HT1080 (cell line): ENCODE data around the gene GABPB1. TPM values are rescaled to one million over a fixed set of nuclear protein-coding genes. Genes with fewer than 3 reads are reported as not detected.

Experiments
- DNase-seq: peaks from one replicate; pipeline ENCODE4 v3.0.0-alpha.2; 2015; ENCODE audit warnings: low read depth
- total RNA-seq: library from RNA; depleted of rRNA; stranded (reverse); fragments of >200 nt; shearing (Covaris generic); gene quantifications from 2 replicates; pipeline ENCODE4 v1.2.3, GENCODE V29; 2014

The GABPB1 gene
- total RNA-seq, 1 experiment from 2014 or later = 55.7 TPM

- no peak for DNase-seq
Observed at GRCh38 chr15:50345298-50345697, 9.7 kb downstream of the GABPB1 start.

- DNase-seq = no peak
Observed at GRCh38 chr15:50344006-50344464, 11.0 kb downstream of the GABPB1 start.

GRCh38 chr15:50341616-50342136 is 13.3 kb downstream of the GABPB1 start:
- no peak for DNase-seq

- DNase-seq = no peak
Observed at GRCh38 chr15:50340416-50340815, 14.6 kb downstream of the GABPB1 start.

DNA sequence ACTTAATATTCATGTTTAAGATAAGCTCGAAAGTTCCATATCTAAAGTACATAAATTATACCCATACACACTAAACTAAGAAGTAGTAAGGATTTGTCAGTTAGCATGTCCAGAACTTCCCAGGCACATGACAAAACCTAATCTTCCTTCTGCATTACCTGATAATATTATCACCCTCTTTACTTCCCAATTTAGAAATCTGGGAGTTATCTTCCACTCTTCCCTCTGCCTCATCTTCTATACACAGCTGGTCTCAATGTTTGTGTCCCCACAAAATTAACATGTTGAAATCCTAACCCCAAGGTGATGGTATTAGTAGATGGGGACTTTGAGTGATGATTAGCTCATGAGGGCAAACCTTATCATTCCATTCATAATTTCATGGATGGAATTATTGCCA is 15.3 kb downstream of the GABPB1 start:
- no peak for DNase-seq

GRCh38 chr15:50335251-50335650 is 19.7 kb downstream of the GABPB1 start:
- DNase-seq = no peak

DNA sequence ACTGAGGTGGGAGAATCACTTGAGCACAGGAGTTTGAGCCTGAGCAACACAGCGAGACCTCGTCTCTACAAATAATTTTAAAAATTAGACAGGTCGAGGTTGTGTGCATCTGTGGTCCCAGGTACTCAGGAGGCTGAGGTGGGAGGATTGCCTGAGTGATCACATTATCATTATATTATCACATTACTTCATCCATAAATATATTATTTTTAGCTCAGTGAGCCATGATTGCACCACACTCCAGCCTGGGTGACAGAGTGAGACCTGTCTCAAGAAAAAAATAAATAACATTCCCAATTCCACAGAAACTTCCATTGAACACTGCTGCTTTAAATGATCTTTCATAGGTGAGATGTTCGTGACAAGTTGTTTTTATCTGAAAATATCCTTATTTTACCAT is 21.8 kb downstream of the GABPB1 start:
- no peak for DNase-seq

DNA sequence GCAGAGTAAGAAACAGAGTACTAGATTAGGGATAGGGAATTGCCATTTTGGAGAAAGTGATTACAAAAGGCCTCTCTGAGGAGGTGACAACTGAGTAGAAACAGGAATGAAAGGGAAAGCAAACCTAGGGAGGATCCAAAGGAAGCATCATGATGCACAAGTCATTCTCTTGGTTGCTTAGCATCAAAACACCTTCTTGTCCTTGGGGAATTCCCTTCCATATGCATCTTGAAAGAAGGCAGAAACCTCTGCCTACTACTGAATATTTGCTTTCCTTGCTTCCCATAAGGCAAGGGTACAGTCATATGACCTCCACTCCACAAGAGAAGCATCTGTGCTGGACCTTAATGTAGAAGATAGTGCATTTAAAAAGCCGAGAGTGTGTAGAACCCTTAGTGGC is 24.1 kb downstream of the GABPB1 start:
- DNase-seq = no peak

- no peak for DNase-seq
Observed at GRCh38 chr15:50328116-50328515, 26.9 kb downstream of the GABPB1 start.

- DNase-seq = no peak
Observed at GRCh38 chr15:50321680-50322210, 33.3 kb downstream of the GABPB1 start.

- DNase-seq = no peak
Observed at GRCh38 chr15:50320504-50320903, 34.5 kb downstream of the GABPB1 start.

GRCh38 chr15:50318697-50319096 is 36.3 kb downstream of the GABPB1 start:
- DNase-seq = no peak

DNA sequence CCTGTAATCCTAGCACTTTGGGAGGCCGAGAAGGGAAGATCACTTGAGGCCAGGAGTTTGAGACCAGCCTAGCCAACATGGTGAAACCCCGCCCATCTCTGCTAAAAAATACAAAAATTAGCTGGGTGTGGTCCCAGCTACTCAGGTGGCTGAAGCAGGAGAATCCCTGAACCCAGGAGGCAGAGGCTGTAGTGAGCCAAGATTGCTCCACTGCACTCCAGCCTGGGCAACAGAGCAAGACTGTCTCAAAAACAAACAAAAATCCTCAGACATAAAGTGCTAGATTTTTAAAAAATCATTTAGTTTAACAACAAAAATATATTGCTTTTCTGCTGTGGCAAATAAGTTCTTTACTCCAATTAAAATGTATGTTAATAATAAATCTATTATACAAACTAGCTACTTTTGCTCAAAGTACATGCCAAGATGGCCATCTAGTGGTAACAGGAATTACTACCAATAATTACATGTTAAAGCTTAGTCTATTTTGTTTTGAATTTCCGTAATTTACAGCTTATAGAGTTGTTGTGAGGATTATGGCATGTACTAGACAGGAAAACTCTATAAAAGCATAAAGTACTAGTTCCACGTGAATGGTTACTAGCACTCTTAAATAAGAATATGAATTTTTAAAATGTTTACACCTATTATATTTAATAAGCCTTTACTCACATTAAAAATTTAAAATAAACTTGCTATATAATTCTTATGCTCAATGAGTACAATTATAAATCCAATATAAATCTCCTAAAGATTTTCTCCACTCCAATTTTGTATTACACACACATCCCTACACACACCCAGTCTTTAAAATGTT is 39.0 kb downstream of the GABPB1 start:
- no peak for DNase-seq

GRCh38 chr15:50312636-50313035 is 42.4 kb downstream of the GABPB1 start:
- DNase-seq = no peak

GRCh38 chr15:50307799-50308198 is 47.2 kb downstream of the GABPB1 start:
- no peak for DNase-seq

GRCh38 chr15:50304836-50305235 is 50.2 kb downstream of the GABPB1 start:
- no peak for DNase-seq

- DNase-seq = no peak
Observed at GRCh38 chr15:50302581-50302980, 52.4 kb downstream of the GABPB1 start.

- no peak for DNase-seq
Observed at GRCh38 chr15:50298340-50298739, 56.7 kb downstream of the GABPB1 start.

GRCh38 chr15:50295966-50296365 is 59.0 kb downstream of the GABPB1 start:
- DNase-seq = no peak

DNA sequence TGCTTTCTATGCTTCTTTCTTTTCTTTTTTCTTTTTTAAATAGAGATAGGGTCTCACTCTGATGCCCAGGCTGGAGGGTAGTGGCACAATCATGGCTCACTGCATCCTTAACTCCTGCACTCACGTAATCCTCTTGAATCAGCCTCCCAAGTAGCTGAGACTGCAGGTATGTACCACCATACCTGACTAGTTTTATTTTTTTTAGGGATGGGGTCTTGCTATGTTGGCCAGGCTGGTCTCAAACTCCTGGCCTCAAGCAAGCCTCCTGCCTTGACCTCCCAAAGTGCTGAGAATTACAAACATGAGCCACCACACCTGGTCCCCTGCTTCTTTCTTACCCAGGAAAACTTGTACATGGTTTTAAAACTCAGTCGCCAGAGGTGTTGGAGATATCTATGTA is 65.2 kb downstream of the GABPB1 start:
- no peak for DNase-seq

DNA sequence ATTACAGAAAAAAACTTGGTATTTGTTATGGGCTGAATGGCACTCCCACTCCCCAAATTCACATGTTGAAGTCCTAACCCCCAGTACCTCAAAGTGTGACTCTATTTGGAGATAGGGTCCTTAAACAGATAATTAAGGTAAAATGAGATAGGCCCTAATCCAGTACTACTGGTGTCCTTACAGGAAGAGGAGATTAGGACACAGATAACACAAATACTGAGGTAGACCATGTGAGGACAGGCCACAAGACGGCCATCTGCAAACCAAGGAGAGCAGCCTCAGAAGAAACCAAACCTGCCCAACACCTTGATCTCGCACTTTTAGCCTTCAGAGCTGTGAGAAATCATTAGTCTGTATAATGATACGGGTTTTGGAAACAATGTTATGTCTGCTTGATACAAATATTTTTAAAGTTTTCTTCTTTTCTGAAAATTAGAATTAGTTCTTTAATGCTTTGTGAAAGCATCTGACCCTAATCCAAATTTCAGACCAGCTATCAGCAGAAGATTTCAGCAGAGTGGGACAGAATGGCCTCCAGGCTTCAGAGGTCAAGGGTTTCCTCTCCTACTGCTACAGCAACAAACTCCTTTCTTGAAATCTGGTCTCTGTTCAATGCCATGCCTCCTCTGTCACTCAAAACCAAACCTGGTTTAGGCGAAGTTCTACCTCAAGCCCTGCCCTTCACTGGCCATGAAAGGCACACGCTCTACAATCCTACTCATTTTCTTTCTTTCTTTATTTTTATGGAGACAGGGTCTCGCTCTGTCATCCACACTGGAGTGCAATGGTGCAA is 67.5 kb downstream of the GABPB1 start:
- no peak for DNase-seq

GRCh38 chr15:50281427-50281826 is 73.6 kb downstream of the GABPB1 start:
- no peak for DNase-seq
